Gastrocnemius medialis (tissue), 4 donors: ENCODE data around the gene APH1B.

Source experiments
- POLR2A ChIP-seq, 2 donors: fragments of 450-650 bp; IDR thresholded peaks; one replicate each; pipeline ENCODE4 v1.6.1; 2017; ENCODE audit warnings: antibody characterized with exemption in 2 of 2, mild to moderate bottlenecking in 2 of 2, moderate library complexity in 2 of 2
- TF ChIP-seq, protein P1 (sequence below), 5 experiments: fragments of 450-650 bp in 3 of 5; fragments of 200-600 bp in 2 of 5; sonication (generic) in 2 of 5; IDR thresholded peaks in 4 of 5; conservative IDR thresholded peaks in 1 of 5; 1 replicate in 4 of 5; 2 replicates in 1 of 5; pipeline ENCODE4 v1.5.1; 2016 to 2019; ENCODE audit warnings: antibody characterized with exemption in 5 of 5, mild to moderate bottlenecking in 3 of 5, moderate library complexity in 3 of 5

DNA sequence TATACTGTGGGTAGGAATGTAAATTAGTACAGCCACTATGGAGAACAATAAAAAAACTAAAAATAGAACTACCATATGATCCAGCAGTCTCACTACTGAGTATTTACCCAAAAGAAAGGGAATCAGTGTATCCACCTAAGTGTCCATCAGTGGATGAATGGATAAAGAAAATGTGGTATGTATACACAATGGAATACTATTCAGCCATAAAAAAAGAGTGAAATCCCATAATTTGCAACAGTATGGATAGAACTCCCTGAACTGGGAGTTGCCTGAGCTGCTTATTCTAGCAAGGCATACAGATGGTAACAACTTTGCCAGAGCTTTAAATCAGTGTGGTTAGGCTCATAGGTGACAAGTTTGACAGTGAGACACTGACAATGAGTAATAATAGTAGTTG lies 16.1 kb upstream of the APH1B start:
- TF ChIP-seq, protein P1, sequence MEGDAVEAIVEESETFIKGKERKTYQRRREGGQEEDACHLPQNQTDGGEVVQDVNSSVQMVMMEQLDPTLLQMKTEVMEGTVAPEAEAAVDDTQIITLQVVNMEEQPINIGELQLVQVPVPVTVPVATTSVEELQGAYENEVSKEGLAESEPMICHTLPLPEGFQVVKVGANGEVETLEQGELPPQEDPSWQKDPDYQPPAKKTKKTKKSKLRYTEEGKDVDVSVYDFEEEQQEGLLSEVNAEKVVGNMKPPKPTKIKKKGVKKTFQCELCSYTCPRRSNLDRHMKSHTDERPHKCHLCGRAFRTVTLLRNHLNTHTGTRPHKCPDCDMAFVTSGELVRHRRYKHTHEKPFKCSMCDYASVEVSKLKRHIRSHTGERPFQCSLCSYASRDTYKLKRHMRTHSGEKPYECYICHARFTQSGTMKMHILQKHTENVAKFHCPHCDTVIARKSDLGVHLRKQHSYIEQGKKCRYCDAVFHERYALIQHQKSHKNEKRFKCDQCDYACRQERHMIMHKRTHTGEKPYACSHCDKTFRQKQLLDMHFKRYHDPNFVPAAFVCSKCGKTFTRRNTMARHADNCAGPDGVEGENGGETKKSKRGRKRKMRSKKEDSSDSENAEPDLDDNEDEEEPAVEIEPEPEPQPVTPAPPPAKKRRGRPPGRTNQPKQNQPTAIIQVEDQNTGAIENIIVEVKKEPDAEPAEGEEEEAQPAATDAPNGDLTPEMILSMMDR (IDR thresholded peaks at IDR 0.05 in 4 of 5, conservative IDR thresholded peaks at IDR 0.05 in 1 of 5), result no peak
- no peak for TF ChIP-seq POLR2A (IDR thresholded peaks at IDR 0.05)
